GM18951 (cell line): ENCODE measurements around the gene CMBL.
"Not testable (repeated sequence)": the region's sequence is repeated elsewhere in the genome, so short reads cannot be mapped to it uniquely, and the experiment has no call there.

Experiments used
- POLR2A ChIP-seq: IDR thresholded peaks from 4 replicates; pipeline ENCODE4 v1.6.1; 2011; ENCODE audit warnings: mild to moderate bottlenecking; ENCODE audit not compliant: insufficient read length, insufficient read depth; ENCODE audit errors: extremely low read depth
- in situ Hi-C: fragments of 300-500 bp; cut with MboI; formaldehyde crosslinking; loops from one replicate; pipeline ENCODE4 v1.12.0; 2022; ENCODE audit warnings: low sequenced_read_pairs, mixed read lengths, inconsistent platforms; ENCODE audit not compliant: unreplicated experiment

Gene CMBL

DNA sequence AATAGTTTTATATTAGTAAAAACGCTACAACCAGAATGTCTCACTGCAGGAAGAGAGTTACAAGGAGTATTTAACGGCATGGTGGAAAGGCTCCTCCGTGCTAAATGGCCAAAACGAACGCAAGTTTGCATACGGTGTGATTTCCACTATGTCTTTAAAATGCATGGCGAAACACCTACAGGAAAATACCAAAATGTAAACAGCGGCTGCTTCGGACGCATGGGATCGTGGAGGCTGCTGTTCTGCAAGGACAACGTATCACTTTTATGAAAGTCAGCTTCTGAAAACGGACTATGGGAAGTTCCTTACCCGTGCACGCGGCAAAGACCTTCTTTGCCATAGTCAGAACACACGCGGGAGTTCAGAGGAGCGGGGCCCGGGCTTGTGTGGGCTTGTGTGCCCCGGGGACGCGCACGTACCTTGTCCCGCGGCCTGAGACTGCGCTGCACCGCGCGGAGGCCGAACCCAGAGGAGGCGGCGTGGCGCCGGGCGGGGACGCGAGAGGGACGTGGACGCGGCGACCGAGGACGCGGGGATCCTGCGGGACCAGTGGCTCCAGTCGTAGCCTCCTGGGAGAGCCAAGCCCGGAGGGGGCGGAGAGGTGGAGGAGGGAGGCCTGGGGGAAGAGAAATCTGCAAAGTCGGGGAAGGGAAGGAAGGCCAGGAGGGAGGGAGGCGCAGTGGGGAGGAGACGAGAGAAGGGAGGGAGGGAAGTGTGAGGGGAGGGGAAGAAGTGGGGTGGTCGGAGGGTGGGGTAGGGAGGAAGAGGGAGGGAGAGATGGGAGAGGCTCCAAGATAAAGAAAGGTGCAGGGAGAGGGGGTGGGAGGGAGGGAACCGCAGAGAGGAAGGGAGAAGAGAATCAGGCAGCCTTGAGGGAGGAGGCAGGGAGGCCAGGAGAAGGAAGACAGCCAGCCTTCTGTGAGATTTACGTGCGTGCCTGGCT, at the start of gene CMBL:
CMBL (minus strand) TSS at position 697 of the 943 bp plus-strand sequence. CDS start 17,140 bp downstream, outside the sequence.
- TF ChIP-seq POLR2A: peak; percentile 51
- in situ Hi-C loops: no loop called here

DNA sequence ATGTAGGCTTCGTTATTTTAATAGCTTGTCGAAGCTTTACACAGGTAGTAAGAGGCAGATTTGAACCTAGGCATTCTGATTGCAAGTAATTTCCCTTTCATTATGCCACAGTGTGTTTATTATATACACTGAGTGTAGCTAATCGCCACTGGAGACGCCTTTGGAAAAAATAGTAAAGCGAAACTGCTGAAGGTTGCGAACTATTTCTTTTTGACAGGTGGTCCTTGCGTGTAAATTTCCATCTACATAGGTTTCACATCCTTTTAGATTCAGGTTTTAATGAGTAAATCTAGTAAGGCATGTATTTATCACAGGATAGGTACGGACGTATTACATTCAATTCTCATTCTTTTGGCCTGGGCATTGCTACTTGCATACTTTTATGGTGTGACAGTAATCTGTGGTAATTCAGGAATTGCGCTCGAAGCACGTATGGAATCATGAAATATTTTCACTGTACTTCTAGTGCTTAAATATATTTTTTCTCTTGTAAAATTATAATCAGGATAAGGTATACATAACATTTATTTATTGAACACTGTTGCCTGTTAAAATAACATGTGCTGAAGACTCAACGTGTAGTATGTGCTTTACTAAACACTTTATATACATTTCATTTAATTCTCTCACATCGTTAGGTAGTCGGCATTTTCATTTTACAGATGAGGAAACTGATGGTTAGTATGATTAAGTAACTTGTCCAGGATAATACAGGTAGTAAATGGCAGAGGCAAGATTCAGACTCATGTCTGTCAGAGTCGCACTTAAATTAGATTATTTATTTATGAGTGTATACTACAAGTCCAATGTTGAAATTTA, 47.6 kb upstream of the CMBL start:
- in situ Hi-C loops: no loop called here
- no peak for TF ChIP-seq POLR2A

DNA sequence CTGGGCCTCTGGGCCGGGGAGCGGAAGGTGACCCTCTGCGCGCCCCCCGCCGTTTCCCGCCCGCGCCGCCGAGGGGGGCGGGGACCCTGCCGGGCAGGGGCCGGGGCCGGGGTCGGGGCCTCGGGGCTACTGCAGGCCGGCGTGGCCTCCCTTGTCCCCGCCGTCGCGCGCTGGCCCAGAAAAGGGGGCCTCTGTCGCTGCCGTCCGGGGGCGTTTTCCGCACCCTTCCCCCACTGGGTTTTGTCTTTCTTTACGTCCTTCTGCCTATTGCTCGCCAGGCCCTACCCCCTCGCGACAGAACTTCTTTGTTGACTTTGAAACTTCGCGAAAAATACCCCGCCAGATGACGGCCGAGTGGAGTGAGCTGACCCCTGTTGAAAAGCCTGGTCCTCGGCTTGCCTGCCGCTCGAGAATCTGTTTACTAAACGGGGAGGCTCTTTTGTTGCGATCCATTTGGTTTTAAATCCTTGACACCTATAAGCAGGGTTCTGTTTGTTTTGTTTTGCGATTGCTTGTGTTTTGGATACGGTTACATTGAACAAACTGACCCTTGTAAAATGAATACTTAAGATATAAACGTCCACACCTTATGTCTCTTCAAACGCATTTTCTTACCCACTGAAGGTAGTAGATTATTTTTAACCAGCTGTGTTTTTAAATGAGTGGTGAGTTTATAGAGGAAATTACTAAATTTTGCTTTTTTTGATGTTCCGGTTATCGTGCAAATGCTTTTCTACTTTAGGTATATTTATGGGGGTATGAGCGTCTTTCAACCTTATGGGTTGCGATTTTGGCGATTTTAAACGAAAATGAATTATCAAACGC, 46.6 kb upstream of the CMBL start:
- in situ Hi-C loops: no loop called here
- no peak for TF ChIP-seq POLR2A

DNA sequence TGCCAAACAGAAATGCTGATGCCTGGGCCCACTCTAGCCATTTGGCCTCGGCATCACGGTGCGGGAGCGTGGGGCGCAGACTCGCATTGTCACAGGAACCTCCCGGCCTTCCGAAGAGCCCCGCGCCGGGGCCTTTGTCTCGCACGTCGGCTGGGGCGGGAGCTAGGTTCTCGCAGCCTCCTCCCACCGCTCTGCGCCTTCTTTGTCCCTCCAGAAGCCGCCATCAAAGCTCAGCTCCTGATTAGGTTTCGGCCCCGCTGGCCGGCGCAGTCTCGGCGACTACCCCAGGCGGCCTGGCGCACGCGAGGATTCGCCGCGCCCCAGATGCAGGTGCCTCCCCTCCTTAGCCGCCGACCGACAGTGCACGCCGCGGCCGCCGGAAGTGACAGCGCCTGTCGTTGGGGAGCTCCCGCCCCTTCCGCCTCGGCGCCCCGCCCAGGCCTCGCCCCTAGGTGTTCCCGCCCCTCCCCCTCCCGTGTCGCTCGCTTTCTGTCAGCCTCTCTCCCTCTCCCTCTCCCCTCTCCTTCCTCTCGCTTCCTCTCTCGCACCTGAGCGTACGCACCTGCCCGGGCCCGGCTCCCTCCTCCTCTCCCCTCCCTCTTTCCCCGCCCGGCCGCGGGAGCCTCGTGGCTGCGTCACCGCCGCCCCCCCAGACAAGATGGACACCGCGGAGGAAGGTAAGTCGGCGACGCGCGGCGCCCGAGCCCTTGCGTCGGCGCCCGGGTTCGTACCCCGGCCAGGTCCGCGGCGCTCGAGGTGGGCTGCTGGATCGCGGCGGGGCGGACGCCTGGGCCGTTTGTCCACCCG, 45.7 kb upstream of the CMBL start, which contains the start of gene MARCHF6:
MARCHF6 (plus strand) TSS at position 455 of the 807 bp plus-strand sequence; CDS start at position 659, 204 bp downstream.
- in situ Hi-C loops: no loop called here
- peak; percentile 98 for TF ChIP-seq POLR2A

- no peak for TF ChIP-seq POLR2A
- in situ Hi-C loops: no loop called here
These were observed 44.9 kb upstream of the CMBL start for GRCh38 chr5:10352430-10353240.

- in situ Hi-C loops: no loop called here
These were observed 44.2 kb upstream of the CMBL start for GRCh38 chr5:10351919-10352318.

GRCh38 chr5:10351199-10351905, 43.6 kb upstream of the CMBL start:
- no peak for TF ChIP-seq POLR2A
- in situ Hi-C loops: no loop called here

More at GRCh38 chr5:10351919-10352318, 44.2 kb upstream of the CMBL start:
- no peak for TF ChIP-seq POLR2A

GRCh38 chr5:10348258-10348657, 40.6 kb upstream of the CMBL start:
- in situ Hi-C loops: no loop called here

GRCh38 chr5:10344461-10345106, 36.9 kb upstream of the CMBL start:
- in situ Hi-C loops: not testable (repeated sequence)

More at GRCh38 chr5:10348258-10348657, 40.6 kb upstream of the CMBL start:
- TF ChIP-seq POLR2A: no peak

- in situ Hi-C loops: no loop called here
- no peak for TF ChIP-seq POLR2A
These were observed 35.8 kb upstream of the CMBL start for GRCh38 chr5:10343486-10343885.
